HepG2 (cell line): Measurements from ENCODE around the gene BICRA. TPM values are rescaled to one million over a fixed set of nuclear protein-coding genes. Genes with fewer than 3 reads are reported as not detected.

Experiments
- CAMTA2 ChIP-seq: sonication (generic); formaldehyde crosslinking; IDR thresholded peaks from 2 replicates; pipeline ENCODE4 v1.4.0; 2020; ENCODE audit warnings: mild to moderate bottlenecking, missing genetic modification reagents, borderline replicate concordance
- DNMT3B ChIP-seq: conservative IDR thresholded peaks from 2 replicates; pipeline ENCODE4 v1.6.1; 2016; ENCODE audit warnings: missing biosample characterization, control low read depth
- ELF3 ChIP-seq: IDR thresholded peaks from 2 replicates; pipeline ENCODE4 v1.6.1; 2016; ENCODE audit warnings: missing genetic modification reagents, missing compliant biosample characterization
- GZF1 ChIP-seq: sonication (generic); formaldehyde crosslinking; IDR thresholded peaks from 2 replicates; pipeline ENCODE4 v1.5.1; 2020; ENCODE audit warnings: mild to moderate bottlenecking, missing genetic modification reagents
- HOXD1 ChIP-seq: sonication (generic); formaldehyde crosslinking; IDR thresholded peaks from 2 replicates; pipeline ENCODE4 v1.5.0; 2020; ENCODE audit warnings: missing genetic modification reagents
- RARG ChIP-seq: sonication (generic); formaldehyde crosslinking; IDR thresholded peaks from 2 replicates; pipeline ENCODE4 v1.4.0; 2020; ENCODE audit warnings: low read depth, mild to moderate bottlenecking, missing genetic modification reagents
- RBM39 ChIP-seq: fragments of 200-400 bp; formaldehyde crosslinking; IDR thresholded peaks from one replicate; pipeline ENCODE4 v1.6.1; 2018; ENCODE audit warnings: antibody characterized with exemption, mild to moderate bottlenecking, low read depth, low read length; ENCODE audit not compliant: poor library complexity, severe bottlenecking
- SETDB1 ChIP-seq: sonication (generic); formaldehyde crosslinking; IDR thresholded peaks from 2 replicates; pipeline ENCODE4 v1.5.1; 2020; ENCODE audit warnings: missing genetic modification reagents, mild to moderate bottlenecking, borderline replicate concordance
- SRSF1 ChIP-seq: fragments of 200-400 bp; formaldehyde crosslinking; optimal IDR thresholded peaks from 2 replicates; pipeline ENCODE3; 2017; ENCODE audit warnings: mild to moderate bottlenecking, low read depth, low read length, moderate library complexity
- TCF7L2 ChIP-seq: IDR thresholded peaks from 2 replicates; pipeline ENCODE4 v1.6.1; 2011; ENCODE audit warnings: mild to moderate bottlenecking, low read depth, low read length, moderate library complexity
- YEATS4 ChIP-seq: sonication (generic); formaldehyde crosslinking; IDR thresholded peaks from 2 replicates; pipeline ENCODE4 v1.4.0; 2020; ENCODE audit warnings: missing genetic modification reagents, borderline replicate concordance
- ZBTB3 ChIP-seq: sonication (generic); formaldehyde crosslinking; IDR thresholded peaks from 2 replicates; pipeline ENCODE4 v1.4.0; 2020; ENCODE audit warnings: low read depth, mild to moderate bottlenecking, moderate library complexity, missing genetic modification reagents, borderline replicate concordance
- ZC3H4 ChIP-seq: sonication (generic); formaldehyde crosslinking; IDR thresholded peaks from 2 replicates; pipeline ENCODE4 v1.4.0; 2020; ENCODE audit warnings: missing genetic modification reagents, borderline replicate concordance
- ZKSCAN1 ChIP-seq: fragments of 150-350 bp; IDR thresholded peaks from 2 replicates; pipeline ENCODE4 v1.6.1; 2014; ENCODE audit warnings: low read length
- ZNF124 ChIP-seq: sonication (generic); formaldehyde crosslinking; IDR thresholded peaks from 2 replicates; pipeline ENCODE4 v1.4.0; 2020; ENCODE audit warnings: missing genetic modification reagents
- ZNF549 ChIP-seq: sonication (generic); formaldehyde crosslinking; IDR thresholded peaks from 2 replicates; pipeline ENCODE4 v1.5.0; 2020; ENCODE audit warnings: missing genetic modification reagents
- ZNF607 ChIP-seq: sonication (generic); formaldehyde crosslinking; IDR thresholded peaks from 2 replicates; pipeline ENCODE4 v1.5.1; 2020; ENCODE audit warnings: missing genetic modification reagents, mild to moderate bottlenecking, borderline replicate concordance
- ZNF768 ChIP-seq: sonication (generic); formaldehyde crosslinking; IDR thresholded peaks from 2 replicates; pipeline ENCODE4 v1.4.0; 2020; ENCODE audit warnings: missing genetic modification reagents
- polyA plus RNA-seq, 8 experiments: library from polyadenylated mRNA; depleted of rRNA in 3 of 8; stranded (reverse) in 7 of 8; unstranded in 1 of 8; fragments of >200 nt; fragmentation: Illumina TruSeq in 4 of 8; extraction: Trizol in 4 of 8; gene quantifications; 2 replicates each; pipeline versions ENCODE4 v1.2.1 to v1.2.3, GENCODE V29; 2011 to 2016; ENCODE audit warnings: low read depth in 4 of 8, missing spikeins in 1 of 8, mixed read lengths in 1 of 8; ENCODE audit not compliant: insufficient read depth in 1 of 8
- total RNA-seq, 5 experiments: library from RNA; depleted of rRNA; stranded (reverse); fragments of >200 nt; fragmentation: Illumina TruSeq; extraction: Trizol; gene quantifications; 2 replicates each; pipeline ENCODE4 v1.2.3, GENCODE V29; 2016; ENCODE audit warnings: low read depth in 1 of 5
- TF ChIP-seq, protein P1 (sequence below): IDR thresholded peaks from 2 replicates; pipeline ENCODE4 v1.4.0; 2020; ENCODE audit warnings: mild to moderate bottlenecking, missing genetic modification reagents
- TF ChIP-seq, protein P2 (sequence below): sonication (generic); formaldehyde crosslinking; IDR thresholded peaks from 2 replicates; pipeline ENCODE4 v1.5.1; 2020; ENCODE audit warnings: missing genetic modification reagents, mild to moderate bottlenecking, borderline replicate concordance
- TF ChIP-seq, protein P3 (sequence below): IDR thresholded peaks from 2 replicates; pipeline ENCODE4 v1.6.1; 2016; ENCODE audit warnings: low read depth, control low read depth

Gene BICRA
- total and polyA plus RNA-seq, 2 of the 13 experiments (the other 11 are each of a cell fraction or from before 2014, with no cell fraction given): 0.55 to 0.71 TPM

DNA sequence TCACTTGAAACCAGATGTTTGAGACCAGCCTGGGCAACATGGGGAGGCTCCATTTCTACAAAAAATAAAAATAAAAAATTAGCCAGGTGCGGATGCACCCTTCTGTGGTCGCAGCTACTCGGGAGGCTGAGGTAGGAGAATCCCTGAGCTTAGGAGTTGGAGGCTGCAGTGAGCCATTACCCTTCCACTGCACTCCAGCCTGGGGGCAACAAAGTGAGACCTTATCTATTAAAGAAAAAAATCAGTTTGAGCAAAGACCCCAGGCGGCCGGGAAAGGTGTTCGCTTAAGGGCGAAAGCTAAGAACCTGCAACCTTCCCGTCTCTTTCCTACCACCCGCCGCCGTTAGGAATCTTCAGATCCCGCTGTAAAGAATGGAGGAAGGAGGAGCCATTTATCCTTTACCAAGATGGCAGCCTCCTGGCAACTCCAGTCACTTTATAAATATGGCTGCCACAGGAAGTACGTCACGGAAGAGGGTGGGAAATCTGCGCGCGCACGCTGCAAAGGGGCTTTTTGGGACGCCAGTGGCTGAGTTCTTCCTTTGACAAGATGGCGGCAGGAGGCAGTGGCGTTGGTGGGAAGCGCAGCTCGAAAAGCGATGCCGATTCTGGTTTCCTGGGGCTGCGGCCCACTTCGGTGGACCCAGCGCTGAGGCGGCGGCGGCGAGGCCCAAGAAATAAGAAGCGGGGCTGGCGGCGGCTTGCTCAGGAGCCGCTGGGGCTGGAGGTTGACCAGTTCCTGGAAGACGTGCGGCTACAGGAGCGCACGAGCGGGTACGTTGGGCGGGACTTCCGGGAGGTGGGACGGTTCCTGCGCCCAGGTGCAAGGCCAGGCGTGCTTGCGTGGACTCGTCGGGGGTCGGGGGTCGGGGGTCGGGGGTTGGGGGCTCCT lies 136.3 kb downstream of the BICRA start, which contains the start of gene NOP53 (continued):
- TF ChIP-seq, protein P1, sequence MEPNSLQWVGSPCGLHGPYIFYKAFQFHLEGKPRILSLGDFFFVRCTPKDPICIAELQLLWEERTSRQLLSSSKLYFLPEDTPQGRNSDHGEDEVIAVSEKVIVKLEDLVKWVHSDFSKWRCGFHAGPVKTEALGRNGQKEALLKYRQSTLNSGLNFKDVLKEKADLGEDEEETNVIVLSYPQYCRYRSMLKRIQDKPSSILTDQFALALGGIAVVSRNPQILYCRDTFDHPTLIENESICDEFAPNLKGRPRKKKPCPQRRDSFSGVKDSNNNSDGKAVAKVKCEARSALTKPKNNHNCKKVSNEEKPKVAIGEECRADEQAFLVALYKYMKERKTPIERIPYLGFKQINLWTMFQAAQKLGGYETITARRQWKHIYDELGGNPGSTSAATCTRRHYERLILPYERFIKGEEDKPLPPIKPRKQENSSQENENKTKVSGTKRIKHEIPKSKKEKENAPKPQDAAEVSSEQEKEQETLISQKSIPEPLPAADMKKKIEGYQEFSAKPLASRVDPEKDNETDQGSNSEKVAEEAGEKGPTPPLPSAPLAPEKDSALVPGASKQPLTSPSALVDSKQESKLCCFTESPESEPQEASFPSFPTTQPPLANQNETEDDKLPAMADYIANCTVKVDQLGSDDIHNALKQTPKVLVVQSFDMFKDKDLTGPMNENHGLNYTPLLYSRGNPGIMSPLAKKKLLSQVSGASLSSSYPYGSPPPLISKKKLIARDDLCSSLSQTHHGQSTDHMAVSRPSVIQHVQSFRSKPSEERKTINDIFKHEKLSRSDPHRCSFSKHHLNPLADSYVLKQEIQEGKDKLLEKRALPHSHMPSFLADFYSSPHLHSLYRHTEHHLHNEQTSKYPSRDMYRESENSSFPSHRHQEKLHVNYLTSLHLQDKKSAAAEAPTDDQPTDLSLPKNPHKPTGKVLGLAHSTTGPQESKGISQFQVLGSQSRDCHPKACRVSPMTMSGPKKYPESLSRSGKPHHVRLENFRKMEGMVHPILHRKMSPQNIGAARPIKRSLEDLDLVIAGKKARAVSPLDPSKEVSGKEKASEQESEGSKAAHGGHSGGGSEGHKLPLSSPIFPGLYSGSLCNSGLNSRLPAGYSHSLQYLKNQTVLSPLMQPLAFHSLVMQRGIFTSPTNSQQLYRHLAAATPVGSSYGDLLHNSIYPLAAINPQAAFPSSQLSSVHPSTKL (CRISPR knock-in tag): peak; percentile 47; the same call in 1 of the 2 replicates
- TF ChIP-seq ELF3 (CRISPR knock-in tag) (peak; percentile 82), YEATS4 (peak; percentile 93), HOXD1 (0 out of 2 replicates have a peak, but pooled peaks have one; percentile 46), DNMT3B (peak; percentile 68; the same call in 1 of the 2 replicates), ZNF607 (peak; percentile 49; the same call in 1 of the 2 replicates), RBM39 (peak; percentile 70), ZNF768 (CRISPR knock-in tag) (peak; percentile 37; the same call in 1 of the 2 replicates), SRSF1 (no peak), TCF7L2 (no peak), SETDB1 (CRISPR knock-in tag) (no peak), ZNF124 (CRISPR knock-in tag) (0 out of 2 replicates have a peak, but pooled peaks have one; percentile 46), ZBTB3 (CRISPR knock-in tag) (no peak), ZNF549 (CRISPR knock-in tag) (no peak), RARG (CRISPR knock-in tag) (no peak), CAMTA2 (CRISPR knock-in tag) (no peak), ZKSCAN1 (no peak), ZC3H4 (CRISPR knock-in tag) (no peak), GZF1 (CRISPR knock-in tag) (no peak)
- TF ChIP-seq, protein P2, sequence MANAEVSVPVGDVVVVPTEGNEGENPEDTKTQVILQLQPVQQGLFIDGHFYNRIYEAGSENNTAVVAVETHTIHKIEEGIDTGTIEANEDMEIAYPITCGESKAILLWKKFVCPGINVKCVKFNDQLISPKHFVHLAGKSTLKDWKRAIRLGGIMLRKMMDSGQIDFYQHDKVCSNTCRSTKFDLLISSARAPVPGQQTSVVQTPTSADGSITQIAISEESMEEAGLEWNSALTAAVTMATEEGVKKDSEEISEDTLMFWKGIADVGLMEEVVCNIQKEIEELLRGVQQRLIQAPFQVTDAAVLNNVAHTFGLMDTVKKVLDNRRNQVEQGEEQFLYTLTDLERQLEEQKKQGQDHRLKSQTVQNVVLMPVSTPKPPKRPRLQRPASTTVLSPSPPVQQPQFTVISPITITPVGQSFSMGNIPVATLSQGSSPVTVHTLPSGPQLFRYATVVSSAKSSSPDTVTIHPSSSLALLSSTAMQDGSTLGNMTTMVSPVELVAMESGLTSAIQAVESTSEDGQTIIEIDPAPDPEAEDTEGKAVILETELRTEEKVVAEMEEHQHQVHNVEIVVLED: peak; percentile 91
- TF ChIP-seq, protein P3, sequence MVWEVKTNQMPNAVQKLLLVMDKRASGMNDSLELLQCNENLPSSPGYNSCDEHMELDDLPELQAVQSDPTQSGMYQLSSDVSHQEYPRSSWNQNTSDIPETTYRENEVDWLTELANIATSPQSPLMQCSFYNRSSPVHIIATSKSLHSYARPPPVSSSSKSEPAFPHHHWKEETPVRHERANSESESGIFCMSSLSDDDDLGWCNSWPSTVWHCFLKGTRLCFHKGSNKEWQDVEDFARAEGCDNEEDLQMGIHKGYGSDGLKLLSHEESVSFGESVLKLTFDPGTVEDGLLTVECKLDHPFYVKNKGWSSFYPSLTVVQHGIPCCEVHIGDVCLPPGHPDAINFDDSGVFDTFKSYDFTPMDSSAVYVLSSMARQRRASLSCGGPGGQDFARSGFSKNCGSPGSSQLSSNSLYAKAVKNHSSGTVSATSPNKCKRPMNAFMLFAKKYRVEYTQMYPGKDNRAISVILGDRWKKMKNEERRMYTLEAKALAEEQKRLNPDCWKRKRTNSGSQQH (CRISPR knock-in tag): peak; percentile 63; the same call in 1 of the 2 replicates
